Suprapubic skin (tissue), 3 donors: ENCODE results near the gene HELZ2.

Source experiments
- CTCF ChIP-seq, 2 donors: fragments of 200-600 bp in 1 of 2; fragments of 450-650 bp in 1 of 2; sonication (generic) in 1 of 2; IDR thresholded peaks; one replicate each; pipeline ENCODE4 v1.5.1; 2016 to 2019; ENCODE audit warnings: antibody characterized with exemption in 2 of 2, mild to moderate bottlenecking in 1 of 2, moderate library complexity in 1 of 2
- POLR2A ChIP-seq, 2 donors: fragments of 450-650 bp; IDR thresholded peaks; one replicate each; pipeline ENCODE4 v1.6.1; 2017; ENCODE audit warnings: antibody characterized with exemption in 2 of 2, mild to moderate bottlenecking in 2 of 2, moderate library complexity in 2 of 2

DNA sequence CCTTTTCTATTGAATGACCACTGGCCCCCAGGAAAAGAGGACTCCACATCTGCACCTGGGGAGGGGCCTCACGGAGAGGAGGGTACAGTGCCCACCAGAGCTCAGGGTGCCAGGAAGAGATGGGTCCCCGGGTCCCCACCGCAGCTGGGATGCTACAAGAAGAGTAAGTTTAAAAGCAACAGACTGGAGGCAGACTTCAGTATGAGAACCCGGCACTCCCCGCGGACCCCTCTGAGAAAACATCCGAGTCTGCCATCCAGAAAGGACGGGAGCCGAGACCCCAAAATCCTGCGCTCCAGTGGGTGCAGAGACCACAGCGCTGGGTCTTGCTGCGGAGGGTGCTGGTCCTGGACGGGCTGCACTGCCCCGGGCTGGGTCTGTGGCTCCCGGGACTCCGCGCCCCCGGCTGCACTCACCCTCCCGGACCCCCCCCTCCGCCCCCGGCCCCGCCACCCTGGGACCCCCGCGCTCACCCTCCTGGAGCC, 350 bp downstream of the HELZ2 start:
- TF ChIP-seq CTCF (IDR thresholded peaks at IDR 0.05) (no peak), POLR2A (IDR thresholded peaks at IDR 0.05) (no peak)
